Activated effector memory CD4-positive, alpha-beta T cell treated with Interleukin-2 at 50 U/mL for 16 hours (primary cell): Measurements from ENCODE around the gene UBAP2L.

Experiments
- DNase-seq: peaks from one replicate; pipeline ENCODE4 v3.0.0-alpha.2; 2020

UBAP2L gene, protein sequence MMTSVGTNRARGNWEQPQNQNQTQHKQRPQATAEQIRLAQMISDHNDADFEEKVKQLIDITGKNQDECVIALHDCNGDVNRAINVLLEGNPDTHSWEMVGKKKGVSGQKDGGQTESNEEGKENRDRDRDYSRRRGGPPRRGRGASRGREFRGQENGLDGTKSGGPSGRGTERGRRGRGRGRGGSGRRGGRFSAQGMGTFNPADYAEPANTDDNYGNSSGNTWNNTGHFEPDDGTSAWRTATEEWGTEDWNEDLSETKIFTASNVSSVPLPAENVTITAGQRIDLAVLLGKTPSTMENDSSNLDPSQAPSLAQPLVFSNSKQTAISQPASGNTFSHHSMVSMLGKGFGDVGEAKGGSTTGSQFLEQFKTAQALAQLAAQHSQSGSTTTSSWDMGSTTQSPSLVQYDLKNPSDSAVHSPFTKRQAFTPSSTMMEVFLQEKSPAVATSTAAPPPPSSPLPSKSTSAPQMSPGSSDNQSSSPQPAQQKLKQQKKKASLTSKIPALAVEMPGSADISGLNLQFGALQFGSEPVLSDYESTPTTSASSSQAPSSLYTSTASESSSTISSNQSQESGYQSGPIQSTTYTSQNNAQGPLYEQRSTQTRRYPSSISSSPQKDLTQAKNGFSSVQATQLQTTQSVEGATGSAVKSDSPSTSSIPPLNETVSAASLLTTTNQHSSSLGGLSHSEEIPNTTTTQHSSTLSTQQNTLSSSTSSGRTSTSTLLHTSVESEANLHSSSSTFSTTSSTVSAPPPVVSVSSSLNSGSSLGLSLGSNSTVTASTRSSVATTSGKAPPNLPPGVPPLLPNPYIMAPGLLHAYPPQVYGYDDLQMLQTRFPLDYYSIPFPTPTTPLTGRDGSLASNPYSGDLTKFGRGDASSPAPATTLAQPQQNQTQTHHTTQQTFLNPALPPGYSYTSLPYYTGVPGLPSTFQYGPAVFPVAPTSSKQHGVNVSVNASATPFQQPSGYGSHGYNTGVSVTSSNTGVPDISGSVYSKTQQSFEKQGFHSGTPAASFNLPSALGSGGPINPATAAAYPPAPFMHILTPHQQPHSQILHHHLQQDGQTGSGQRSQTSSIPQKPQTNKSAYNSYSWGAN

DNA sequence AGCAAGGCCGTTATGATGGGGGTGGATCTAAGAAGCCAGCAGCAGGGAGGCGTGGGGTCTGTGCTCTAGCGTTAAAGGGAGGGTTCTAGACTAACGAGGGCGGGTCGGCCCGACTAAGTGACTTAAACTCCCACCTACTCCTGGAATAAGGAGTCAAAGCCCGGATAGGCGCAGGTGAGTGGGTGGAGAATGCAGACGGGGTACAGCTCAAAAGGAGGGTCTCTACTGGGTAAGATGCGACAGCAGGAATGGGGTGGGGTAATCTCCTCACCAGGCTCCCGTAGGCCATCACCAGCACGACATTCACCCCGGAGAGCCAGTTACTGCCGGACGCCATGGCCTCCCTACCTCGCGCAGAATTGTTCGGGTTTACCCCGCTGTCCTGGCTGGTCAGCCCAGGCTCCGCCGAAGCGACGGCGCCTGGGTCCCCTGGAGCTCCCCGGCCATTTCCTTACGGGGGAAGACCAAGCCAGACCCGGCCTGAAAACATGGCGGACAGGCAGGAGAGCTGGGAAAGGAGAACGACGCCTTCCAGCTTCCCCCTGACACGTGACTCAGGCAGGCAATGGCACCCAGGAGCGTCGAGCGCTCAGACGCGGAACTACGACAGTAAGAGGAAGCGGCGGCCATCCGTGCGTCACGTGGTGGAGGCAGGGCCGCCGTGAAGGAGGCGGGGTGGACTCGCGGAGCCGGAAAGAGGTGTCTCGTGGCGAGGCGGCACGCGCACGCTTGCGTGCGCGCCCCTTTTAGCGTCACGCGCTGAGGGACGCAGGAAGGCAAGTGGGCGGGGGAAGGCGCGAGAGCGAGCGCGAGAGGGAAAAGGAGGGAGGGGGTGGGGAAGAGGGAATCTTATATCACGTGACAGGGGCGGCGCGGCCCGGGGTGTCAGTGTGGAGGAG, at the start of gene UBAP2L:
TSS of gene UBAP2L (plus strand) at position 885 of the 899 bp plus-strand sequence. CDS start 4,169 bp downstream, outside the sequence.
- DNase-seq: peak; percentile 98

DNA sequence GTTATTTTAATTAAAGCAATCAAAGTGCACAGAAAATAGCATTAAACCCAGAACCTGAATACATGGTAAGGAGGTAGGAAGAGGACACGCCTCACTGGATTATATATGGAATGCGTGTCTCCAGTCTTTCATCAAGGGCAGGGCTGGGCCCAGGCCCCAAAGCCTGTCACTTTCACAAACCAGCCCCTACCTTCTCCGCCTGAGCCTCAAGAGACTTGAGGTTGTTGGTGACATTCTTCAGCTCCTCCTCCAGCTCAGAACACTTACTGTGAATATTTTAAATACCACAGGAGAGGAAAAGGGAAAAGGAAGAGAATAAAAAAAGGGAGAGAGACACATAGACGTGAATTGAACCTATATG, 49.6 kb upstream of the UBAP2L start:
- DNase-seq: no peak

DNA sequence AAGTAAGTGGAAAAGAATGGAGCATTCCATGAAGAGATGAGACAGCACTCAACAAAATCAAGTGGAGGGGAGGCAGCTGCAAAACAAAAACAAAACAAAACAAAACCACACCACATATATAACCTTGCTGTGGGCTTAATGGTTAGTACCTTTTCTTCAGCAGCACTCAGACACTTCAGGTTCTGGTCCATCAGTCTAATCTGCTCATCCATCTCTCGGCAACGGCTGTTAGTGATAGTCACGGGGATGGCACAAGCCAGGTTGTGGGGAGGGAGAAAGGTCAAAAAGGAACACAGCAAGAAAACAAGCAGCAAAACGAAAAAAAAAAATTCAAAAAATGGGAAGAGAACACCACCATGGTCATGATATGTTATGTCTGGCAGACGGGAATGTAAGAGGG, 48.9 kb upstream of the UBAP2L start:
- DNase-seq: no peak

DNA sequence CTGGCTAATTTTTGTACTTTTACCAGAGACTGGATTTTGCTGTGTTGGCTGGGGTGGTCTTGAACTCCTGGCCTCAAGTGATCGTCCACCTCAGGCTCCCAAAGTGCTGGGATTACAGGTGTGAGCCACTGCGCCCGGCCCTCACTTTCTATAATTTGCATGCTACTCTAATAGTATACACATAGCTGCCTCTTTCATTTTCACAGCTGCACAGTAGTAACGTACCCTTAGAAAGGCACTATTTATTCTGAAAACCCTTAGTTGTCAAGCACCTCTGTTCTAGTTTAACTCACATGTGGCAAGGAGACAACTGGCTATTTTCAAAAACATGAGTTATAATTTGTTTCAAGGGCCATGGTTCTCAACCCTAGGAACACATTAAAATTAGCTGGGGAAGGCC, 46.1 kb upstream of the UBAP2L start:
- DNase-seq: no peak

DNA sequence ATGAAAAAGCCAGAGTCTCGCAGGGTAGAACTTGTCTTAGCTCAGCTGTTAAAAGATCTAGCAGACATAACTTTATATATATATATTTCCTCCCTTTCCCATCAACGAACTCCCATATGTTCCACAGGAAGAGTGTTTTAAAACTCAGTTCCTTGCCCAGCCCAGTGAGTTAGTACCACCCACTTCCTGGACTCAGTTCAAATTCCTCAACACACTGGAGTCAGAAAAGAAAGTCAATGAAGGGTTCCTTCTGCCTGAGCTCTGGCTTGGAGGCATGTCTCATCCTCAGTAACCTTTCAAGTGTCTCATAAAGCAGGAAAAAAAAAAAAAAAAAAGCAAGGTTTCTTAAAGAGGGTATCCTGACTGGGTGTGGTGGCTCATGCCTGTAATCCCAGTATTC, 44.4 kb upstream of the UBAP2L start:
- no peak for DNase-seq

DNA sequence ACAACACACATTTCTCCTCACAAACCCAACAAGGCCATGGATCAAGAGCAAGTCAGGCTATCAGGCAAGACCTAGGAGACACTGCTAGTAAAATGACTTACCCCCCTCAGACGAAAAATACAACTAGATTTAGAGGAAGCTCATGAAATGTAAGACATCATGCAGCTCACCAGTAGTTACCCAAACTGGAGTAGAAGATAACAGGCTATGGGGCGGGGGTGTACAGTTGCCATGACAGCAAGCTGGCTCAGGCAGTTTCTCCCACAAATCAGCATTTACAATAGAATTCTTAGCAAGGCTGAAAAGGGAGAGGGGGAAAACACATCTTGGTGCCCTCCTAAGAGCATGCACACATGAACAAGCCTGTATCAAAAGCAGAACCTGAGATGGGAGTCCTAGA, 42.7 kb upstream of the UBAP2L start:
- no peak for DNase-seq

DNA sequence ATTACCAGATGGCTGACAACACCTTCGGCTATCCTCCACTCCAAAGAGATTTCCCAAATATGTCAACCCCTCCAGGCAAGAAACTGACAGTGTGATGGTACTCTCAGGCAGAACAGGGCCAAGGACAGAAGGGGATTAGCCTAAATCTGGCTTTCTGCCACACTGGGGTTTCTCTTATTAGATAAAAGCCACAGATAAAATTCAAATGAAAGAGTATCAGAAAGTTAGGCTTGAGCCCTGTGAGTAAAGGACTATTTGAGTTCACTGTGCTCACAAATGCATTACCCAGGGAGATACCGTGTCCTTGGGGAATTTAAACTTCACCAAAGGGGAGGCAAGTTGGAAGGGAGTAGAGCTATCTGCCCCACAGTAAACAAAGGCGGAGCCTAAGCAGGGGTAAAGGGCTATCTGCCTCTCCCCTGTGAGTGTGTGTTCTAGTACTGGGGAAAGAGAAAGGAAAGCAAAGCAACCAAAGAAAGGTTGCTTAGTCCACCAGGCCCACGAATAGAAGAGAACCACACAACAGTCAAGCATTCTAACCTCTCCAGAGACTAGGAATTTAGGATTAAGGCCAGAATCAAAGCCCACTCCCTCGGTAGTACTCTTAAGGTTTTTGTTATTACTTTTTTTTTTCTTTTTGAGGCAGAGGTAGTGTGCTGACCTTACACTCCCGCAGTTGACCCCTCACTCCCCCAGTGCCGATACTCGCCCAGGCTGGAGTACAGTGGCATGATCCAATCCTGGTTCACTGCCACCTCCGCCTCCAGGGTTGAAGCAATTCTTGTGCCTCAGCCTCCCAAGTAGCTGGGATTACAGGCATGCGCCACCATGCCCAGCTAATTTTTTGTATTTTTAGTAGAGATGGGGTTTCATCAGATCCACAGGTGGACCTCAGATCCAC, 41.6 kb upstream of the UBAP2L start:
- DNase-seq: no peak

DNA sequence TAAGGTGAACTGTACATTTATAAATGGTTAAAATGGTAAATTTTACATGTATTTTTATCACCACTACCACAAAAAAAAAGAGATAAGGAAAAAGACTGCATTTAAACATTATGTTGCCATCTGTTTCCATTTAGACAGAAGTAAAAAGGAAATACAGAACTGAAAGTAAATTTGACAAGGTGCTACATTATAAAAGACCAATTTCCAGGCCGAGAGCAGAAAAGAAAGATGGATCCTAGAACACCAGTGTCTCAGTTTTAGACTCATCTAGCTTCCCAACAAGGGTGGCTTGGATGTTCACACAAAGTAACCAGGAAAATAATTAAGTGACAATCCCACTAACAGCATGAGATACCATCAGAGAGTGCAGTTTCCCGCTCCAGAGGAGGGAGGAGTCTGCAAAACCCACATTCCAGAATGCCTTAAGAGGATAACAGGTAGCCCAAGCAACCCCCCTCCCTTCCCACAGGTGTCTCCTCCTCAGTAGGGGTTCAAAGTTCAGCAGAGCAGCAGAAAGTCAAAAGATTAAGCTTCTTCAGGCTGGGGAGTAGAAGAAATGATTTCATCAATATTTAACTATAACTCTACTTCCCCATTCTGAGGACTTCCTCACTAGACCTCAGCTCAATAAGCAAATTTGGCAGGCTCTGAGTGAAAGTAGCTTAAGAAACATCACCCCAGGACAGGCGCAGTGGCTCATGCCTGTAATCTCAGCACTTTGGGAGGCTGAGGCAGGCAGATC, 40.6 kb upstream of the UBAP2L start:
- no peak for DNase-seq

DNA sequence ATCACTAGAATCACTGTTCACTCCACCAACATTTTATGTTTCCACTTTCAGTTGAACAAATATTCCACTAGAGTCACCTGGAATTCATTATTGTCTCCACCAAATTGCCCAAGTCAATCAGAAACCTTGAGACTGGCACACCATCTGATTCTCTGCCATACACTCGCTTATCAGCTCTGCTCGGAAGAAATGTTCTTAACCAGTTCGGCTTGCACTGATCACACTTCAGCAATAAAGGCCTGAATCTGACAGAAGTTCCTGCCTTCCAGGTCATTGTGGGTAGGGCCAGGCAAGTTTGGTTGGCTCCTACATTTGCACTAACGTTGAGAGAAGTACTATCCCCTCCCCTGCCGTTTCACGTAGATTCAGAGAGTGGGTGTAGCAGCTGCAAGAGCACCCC, 38.8 kb upstream of the UBAP2L start:
- no peak for DNase-seq

DNA sequence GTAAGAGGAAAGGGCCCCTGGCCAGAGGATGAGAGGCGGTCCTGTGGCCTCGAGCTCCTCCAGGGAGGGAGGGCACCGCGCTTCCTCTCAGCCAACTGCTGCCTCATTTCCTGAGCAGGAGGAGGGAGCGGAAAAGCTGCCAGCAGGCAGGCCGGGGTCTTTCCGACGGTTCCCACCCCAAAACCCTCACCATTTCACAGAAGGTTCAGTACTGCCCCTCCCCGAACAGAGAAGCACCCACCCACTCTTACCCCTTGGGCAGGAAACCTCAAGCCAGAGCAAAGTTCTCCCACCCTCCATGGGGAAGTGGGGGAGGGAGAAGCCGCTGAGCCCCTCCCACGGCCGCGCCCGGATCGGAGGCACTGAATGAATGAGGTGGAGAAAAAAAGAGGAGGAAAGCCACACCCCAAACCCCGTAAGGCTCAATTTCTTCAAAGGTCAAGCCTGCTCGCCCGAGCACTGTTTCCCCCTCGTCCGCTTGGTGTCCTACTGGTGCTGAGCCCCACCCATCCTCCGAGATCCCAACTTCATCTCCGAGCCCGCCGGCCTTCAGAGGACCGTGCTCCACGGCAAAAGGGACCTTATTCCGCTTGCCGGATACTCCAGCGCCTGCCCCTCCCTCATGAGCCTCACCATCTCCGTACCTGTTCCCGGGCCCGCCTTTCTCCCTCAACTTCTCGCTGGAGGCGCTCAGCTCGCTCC, 38.3 kb upstream of the UBAP2L start:
- DNase-seq: peak; percentile 51

DNA sequence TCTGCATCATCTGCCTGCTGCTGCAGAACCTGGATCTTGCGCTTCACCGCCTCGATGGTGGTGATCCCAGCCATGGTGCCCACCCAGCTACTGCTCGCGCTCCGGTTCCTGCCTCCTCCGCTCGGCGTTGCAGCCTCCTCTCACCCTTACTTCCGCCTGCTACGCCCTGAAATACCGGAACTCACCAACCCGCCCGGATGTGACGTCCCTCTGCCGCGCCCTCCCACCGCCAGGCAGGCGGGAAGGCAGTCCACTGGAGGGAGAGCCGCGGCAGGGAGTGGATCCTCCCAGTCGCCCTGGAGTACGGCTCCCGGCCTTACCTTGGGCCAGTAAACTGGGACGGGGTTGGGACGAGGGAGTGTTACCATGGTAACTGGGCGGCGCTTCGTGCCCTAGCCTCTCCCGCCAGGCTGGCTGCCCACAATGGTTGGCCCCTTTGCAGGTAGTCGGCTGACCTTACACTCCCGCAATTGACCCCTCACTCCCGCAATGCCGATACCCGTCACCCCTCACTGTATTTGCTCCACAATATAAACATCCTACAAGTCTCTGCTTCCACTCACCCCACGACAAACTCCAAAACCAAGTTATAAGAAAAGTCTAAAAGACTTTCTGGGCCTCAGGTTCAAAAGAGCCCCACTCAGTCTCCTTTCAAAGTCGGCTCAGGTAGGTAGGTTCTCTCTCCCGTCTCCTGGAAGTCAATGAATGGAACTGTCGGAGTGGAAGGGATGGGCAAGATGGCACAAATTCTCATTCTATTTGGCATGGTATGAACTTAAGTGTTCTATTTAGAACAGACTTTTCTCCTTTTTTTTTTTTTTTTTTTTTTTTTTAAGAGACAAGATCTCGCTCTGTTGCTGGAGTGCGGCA, 37.5 kb upstream of the UBAP2L start:
- DNase-seq: peak; percentile 91

DNA sequence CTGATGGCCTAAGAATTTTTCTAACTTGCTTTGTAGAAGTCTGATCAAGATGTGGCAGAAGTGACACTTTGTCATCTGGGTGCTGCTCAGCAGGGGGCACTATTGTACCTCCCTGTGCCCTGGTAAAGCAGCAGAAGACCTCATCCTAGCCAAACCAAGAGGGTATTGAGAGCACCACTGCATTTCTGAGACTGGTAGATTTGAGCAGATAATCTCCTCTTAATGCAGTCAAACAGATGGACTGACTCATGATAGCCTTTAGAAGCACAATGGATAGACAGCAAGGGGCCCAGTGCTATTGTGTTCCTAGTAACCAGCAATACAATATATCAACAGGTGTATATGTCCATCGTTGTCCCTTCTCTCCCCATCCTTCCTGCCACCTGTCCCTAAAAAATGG, 34.6 kb upstream of the UBAP2L start:
- DNase-seq: peak; percentile 46

DNA sequence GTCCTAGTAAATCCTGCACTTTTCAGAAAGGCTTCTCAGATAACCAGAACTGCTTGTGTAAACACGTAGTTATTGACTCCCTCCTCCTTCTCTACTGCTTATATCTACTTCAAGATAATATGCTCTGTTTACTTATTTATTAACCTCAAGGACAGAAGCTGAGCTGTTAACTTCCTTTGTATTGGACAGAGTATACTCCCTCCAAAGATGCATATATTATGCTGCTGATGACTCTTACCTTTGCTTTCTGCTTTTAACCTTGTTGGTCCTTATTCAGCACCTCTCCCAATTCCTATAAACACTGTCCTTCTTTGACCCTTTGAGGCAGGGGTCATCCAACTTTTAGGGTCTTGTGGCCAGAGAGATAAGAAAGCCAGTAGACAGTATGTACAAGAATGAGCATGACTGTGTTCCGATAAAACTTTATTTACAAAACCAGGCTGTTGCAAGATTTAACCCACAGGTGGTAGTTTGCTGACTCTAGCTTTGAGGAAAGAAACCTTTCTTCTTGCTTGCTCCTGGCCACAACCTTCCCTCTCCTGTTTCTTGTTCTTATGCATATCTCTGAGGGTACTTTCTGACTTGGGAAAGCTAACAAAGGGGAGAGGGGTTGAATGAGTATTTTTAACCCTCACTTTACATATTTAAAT, 33.8 kb upstream of the UBAP2L start:
- no peak for DNase-seq

DNA sequence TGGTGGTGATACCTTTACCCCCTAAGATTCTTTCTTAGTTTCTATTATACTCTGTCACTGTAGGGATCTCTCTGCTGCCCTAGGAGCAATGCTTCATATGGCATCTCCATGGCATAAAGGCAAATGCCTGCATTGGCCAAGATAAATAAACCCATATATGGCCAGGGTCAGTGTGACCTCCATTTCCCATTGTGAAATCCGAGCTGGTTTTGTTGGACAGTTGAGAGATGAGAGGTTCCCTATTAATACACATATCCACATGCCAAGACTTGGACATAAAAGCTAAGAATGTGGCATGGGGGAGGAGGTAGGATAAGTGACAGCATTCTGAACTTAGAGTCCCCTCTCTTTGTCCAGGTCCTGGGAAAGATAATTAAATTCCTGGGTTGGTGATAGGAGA, 30.2 kb upstream of the UBAP2L start:
- no peak for DNase-seq

DNA sequence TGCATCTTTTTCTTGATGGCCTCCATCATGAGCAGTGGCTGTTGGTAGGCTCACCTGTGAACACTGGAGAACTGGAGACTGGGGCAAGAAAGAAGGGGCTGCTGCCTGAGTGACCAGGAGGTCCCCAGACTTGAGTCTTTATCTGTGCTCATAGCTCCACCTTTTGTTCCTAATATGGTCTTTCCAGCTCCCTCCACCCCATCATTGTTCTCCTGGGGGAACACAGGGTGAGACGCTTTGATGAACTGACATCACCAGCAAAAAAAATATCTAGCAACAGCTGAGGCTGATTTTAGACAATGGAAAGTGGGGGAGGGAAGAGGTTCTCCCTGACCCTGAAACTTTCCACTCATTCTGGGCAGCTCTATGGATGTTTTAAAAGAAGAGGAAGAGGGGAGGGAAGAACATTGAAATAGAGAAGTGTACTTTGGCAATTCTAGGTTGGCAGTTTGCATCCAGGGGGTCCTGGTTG, 28.7 kb upstream of the UBAP2L start, which contains the start of gene TPM3:
TSS of gene TPM3 (minus strand) at position 111 of the 472 bp plus-strand sequence. CDS start at position 29, 82 bp downstream.
- no peak for DNase-seq

DNA sequence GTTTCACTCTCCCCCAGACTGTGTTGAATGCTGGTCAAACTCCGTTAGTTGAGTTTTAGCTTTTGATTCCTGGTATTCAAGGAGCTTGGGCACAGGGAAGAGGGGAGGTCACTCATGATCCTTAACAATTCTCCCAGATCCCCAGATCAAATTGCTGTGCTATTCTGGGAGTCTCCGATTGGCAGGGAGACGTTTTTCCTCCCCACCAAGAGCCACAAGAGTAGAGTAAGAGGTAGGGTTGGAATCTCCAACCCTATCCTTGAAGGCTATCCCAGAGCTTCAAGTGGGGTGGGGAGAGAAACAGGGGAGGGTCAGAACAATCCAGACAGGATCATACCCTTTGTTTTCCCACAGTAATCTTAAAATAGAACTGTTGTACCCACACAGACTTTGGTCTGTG, 28.3 kb upstream of the UBAP2L start:
- no peak for DNase-seq

DNA sequence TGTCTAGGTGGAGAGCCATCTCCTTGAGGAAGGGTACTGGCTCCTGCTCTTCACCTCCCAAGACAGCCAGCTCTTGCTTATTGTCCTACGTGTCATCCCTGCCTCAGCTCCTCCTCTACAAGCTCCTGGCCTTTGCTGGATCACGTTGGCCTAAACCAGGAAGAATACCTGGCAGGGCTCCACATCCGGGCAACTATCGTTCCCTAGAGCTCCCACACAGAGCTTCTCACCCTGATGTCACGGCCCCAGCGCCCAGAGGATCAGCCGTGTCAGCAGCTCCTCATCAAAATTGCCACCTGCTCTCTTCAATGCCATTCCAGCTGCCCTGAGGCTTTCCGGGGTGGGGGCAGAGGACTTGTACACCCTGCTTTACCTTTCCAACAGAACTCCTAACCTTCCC, 26.9 kb upstream of the UBAP2L start:
- DNase-seq: no peak
